GM18505 (cell line): ENCODE results near the gene ATF5.
"Not testable (repeated sequence)": the region's sequence is repeated elsewhere in the genome, so short reads cannot be mapped to it uniquely, and the experiment has no call there.

Experiments
- ATAC-seq: cut with Tn5 transposase; IDR thresholded peaks from one replicate; pipeline ENCODE4 v1.9.1; 2021; ENCODE audit not compliant: unreplicated experiment
- POLR2A ChIP-seq: IDR thresholded peaks from 4 replicates; pipeline ENCODE4 v1.6.1; 2011; ENCODE audit warnings: borderline replicate concordance; ENCODE audit not compliant: insufficient read depth, insufficient read length; ENCODE audit errors: extremely low read depth

Gene ATF5

GRCh38 chr19:49954092-49954829 is 25.3 kb downstream of the ATF5 start:
- TF ChIP-seq POLR2A: no peak
- ATAC-seq: no peak

DNA sequence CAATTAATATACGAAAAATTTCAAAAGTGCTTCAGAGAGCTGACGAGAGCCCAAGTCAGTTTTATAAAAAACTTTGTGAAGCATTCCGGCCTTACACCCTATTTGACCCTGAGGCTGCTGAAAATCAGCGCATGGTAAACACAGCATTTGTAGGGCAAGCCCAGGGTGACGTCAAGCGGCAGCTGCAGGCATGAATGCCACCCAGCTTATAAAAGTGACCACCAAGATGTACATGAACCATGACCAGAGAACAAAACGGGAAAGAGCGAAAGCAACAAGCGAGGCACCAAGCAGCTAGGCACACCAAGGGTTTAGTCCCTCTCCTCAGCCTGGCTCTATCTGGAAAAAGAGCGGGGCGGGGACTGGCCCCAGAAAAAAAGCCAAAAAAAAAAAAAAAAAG is 25.9 kb downstream of the ATF5 start:
- TF ChIP-seq POLR2A: no peak
- no peak for ATAC-seq

- no peak for ATAC-seq
- no peak for TF ChIP-seq POLR2A
These were observed 27.1 kb downstream of the ATF5 start for GRCh38 chr19:49956115-49956495.

DNA sequence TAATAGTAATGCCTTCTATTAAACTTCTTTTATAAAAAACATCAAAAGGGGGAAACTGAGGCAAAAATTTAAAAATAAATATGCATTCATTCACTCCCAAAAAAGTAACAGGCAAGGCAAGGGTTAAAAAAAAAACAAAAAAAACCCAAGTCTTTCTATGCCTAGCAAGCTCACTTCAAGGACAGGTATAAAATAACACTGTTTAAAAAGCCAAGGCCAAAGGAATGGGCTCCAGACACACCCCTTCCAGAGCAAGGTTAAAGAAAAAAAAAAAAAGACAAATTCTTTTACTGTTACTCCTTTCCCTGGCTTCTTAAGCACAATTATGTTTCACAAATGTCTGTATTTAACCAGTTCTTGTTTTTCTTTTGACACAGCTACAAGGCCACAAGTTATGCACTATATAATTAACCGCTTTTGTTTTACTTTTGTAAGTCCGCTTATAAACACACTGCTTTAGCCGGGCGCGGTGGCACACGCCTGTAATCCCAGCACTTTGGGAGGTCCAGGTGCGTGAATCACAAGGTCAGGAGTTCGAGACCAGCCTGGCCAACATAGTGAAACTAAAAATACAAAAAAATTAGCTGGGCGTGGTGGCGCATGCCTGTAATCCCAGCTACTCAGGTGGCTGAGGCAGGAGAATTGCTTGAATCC is 28.4 kb downstream of the ATF5 start:
- ATAC-seq: no peak
- TF ChIP-seq POLR2A: no peak

DNA sequence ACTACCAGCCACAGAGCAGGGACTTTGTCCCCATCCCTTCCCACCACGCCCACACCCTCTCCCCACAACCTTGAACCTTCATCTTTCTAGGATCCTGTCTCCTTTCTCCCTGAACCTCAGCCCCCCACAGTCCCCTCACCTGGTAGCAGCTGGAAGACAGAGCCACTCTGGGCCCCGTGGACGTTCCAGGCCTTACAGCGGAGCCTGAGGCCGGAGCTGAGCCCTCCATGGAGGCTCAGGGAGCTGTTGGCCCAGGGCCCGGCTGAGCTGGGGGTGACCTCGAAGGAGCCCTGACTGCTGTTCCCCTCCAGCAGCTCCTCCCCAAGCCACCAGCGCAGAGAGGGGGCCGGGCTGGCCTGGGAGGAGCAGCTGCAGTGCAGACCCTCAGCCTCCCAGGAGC is 29.1 kb downstream of the ATF5 start:
- ATAC-seq: not testable (repeated sequence)

GRCh38 chr19:49958596-49958995 is 29.6 kb downstream of the ATF5 start:
- not testable (repeated sequence) for ATAC-seq

- ATAC-seq: not testable (repeated sequence)
These were observed 30.9 kb downstream of the ATF5 start for GRCh38 chr19:49959892-49960291.

GRCh38 chr19:49960980-49961379 is 32.0 kb downstream of the ATF5 start, which contains the start of gene SIGLEC11:
Gene SIGLEC11, minus strand, starts transcription at chr19:49961172. Its CDS starts 91 bp downstream, at chr19:49961081.
- not testable (repeated sequence) for ATAC-seq

DNA sequence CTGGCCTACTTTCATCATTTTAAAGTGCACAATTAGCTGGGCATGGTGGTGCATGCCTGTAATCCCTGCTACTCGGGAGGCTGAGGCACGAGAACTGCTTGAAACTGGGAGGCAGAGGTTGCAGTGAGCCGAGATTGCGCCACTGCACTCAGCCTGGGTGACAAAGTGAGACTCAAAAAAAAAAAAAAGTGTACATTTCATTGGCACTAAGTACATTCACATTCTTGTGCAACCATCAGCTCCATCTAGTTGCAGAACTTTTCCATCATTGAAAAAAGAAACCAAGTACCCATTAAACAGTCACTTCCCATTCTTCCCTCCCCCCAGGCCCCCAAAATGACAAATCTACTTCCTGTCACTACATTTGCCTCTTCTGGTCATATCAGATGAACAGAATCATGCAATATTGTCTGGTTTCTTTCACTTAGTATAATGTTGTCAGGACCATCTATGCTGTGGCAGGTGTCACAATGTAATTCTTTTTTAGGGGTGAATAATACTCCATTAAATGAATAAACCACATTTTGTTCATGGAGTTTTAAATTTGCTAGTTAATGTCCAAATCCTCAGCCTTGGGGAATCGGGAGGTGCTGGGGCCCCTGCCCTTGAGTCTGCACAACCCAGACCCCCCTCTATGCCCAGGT is 39.4 kb downstream of the ATF5 start:
- no peak for ATAC-seq

DNA sequence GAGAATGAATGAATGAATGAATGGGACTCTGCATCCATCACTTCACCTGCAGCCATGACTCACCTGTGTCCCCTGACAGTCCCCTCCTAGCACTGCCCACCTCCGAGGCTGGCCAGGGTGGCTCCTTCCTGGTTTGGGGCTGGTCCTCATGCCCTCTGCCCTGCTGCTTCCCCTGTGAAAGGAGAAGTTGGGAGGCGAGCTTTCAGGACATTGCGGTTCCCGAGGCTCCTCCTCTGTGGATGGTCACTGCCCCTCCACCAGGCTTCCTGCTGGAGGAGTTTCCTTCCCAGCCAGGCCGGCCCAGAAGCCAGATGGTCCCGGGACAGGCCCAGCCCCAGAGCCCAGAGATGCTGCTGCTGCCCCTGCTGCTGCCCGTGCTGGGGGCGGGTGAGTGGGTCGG is 40.4 kb downstream of the ATF5 start:
- ATAC-seq: not testable (repeated sequence)

More for the DNA sequence above, 39.4 kb downstream of the ATF5 start:
- no peak for TF ChIP-seq POLR2A

DNA sequence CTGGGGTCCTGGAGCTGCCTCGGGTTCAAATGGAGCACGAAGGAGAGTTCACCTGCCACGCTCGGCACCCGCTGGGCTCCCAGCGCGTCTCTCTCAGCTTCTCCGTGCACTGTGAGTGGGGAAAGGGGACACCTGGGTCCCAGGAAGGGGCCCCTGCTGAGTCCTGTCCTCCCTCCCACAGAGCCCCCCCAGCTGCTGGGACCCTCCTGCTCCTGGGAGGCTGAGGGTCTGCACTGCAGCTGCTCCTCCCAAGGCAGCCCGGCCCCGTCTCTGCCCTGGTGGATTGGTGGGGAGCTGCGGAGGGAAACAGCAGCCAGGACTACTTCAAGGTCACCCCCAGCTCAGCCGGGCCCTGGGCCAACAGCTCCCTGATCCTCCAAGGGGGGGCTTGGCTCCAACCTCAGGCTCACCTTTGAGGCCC is 43.0 kb downstream of the ATF5 start:
- no peak for ATAC-seq
- TF ChIP-seq POLR2A: no peak

GRCh38 chr19:49972841-49973240 is 43.8 kb downstream of the ATF5 start:
- TF ChIP-seq POLR2A: no peak
- no peak for ATAC-seq

GRCh38 chr19:49973987-49974386 is 45.0 kb downstream of the ATF5 start:
- ATAC-seq: no peak

DNA sequence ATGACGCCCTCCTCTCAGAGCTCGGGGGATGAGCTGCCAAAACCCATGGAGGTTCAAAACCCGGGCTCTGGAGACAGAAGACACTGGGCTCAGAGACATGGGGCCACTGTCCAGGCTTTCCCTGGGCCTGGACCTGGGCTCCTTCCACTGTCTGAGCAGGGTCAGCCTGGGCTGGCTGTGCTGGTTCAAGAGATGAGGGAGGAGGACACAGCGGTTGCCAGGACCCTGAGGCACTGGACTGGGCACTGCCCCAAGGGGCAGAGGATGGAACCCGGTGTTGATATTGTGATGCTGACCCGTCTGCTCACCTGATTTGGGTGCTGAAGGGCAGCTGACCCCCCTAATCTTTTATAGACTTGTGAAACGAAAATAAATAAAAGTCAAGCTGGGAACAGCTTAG is 46.0 kb downstream of the ATF5 start:
- TF ChIP-seq POLR2A: no peak
- no peak for ATAC-seq

More at GRCh38 chr19:49973987-49974386, 45.0 kb downstream of the ATF5 start:
- no peak for TF ChIP-seq POLR2A
